HUES64 (cell line): ENCODE results near the gene VASH2.

Experiments
- H3K27ac ChIP-seq: 2 replicates; pipeline ENCODE4 v1.7.0; 2013; ENCODE audit warnings: low read depth, low read length, inconsistent platforms
- H3K27me3 ChIP-seq: 2 replicates; pipeline ENCODE4 v1.6.1; 2013; ENCODE audit warnings: mild to moderate bottlenecking, low read length; ENCODE audit not compliant: insufficient read depth
- H3K36me3 ChIP-seq: 2 replicates; pipeline ENCODE4 v1.6.1; 2013; ENCODE audit warnings: mild to moderate bottlenecking, low read length; ENCODE audit not compliant: insufficient read depth
- H3K4me1 ChIP-seq: 2 replicates; pipeline ENCODE4 v1.6.1; 2013; ENCODE audit warnings: mild to moderate bottlenecking, low read length, moderate library complexity; ENCODE audit not compliant: insufficient read depth
- H3K4me3 ChIP-seq: 2 replicates; pipeline ENCODE4 v1.5.1; 2013; ENCODE audit warnings: mild to moderate bottlenecking, low read length, moderate library complexity
- H3K9ac ChIP-seq: 2 replicates; pipeline ENCODE4 v1.6.1; 2013; ENCODE audit warnings: mild to moderate bottlenecking, low read depth, low read length
- H3K9me3 ChIP-seq: 2 replicates; pipeline ENCODE4 v1.6.1; 2013; ENCODE audit warnings: low read depth, low read length; ENCODE audit not compliant: insufficient read depth
- WGBS: fragments of 150-250, 120-280 bp; methylation state at CpG from one replicate; pipeline ENCODE4 v1.1.7; 2013; ENCODE audit warnings: missing lambda C conversion rate; 5-methylcytosine and 5-hydroxymethylcytosine counted together

VASH2 gene

GRCh38 chr1:212945463-212946160 is 4.7 kb upstream of the VASH2 start:
- Histone ChIP-seq H3K36me3 (no peaks in the 10 kb centered on the region), H3K9ac (no peak overlapping the region), H3K4me3 (no peak overlapping the region), H3K4me1 (peaks cover 11% of the 10 kb centered on the region), H3K27ac (no peak overlapping the region), H3K27me3 (peaks cover 8% of the 10 kb centered on the region), H3K9me3 (no peaks in the 10 kb centered on the region)
- 90% methylated on average over 4 of the region's 4 CpGs for WGBS

- Histone ChIP-seq H3K4me3 (no peak overlapping the region), H3K36me3 (peaks cover 4% of the 10 kb centered on the region; the same call in 1 of the 2 replicates), H3K27me3 (peaks cover 11% of the 10 kb centered on the region), H3K27ac (no peak overlapping the region), H3K9me3 (no peaks in the 10 kb centered on the region), H3K4me1 (peaks cover 11% of the 10 kb centered on the region), H3K9ac (no peak overlapping the region)
Observed at GRCh38 chr1:212946872-212947271, 3.5 kb upstream of the VASH2 start.

- H3K27ac ChIP-seq, result no peak overlapping the region
- H3K9ac ChIP-seq, result peak overlapping the region; percentile 24; the same call in 1 of the 2 replicates
- peak overlapping the region; percentile 96 for H3K4me3 ChIP-seq
- WGBS, result 80% methylated on average over 2 of the region's 2 CpGs
- peaks cover 23% of the 10 kb centered on the region for H3K4me1 ChIP-seq
- H3K36me3 ChIP-seq, result peaks cover 33% of the 10 kb centered on the region
- no peaks in the 10 kb centered on the region for H3K9me3 ChIP-seq
- H3K27me3 ChIP-seq, result peaks cover 11% of the 10 kb centered on the region
Observed at GRCh38 chr1:212949771-212950170, 570 bp upstream of the VASH2 start.

GRCh38 chr1:212951126-212951946 is 995 bp downstream of the VASH2 start:
- 1% methylated on average over 71 of the region's 72 CpGs for WGBS
- H3K9ac ChIP-seq, result peak overlapping the region; percentile 81
- H3K36me3 ChIP-seq, result peaks cover 49% of the 10 kb centered on the region
- peak overlapping the region; percentile 96 for H3K4me3 ChIP-seq
- peaks cover 11% of the 10 kb centered on the region for H3K27me3 ChIP-seq
- peaks cover 25% of the 10 kb centered on the region for H3K4me1 ChIP-seq
- peak overlapping the region; percentile 56; the same call in 1 of the 2 replicates for H3K27ac ChIP-seq
- no peaks in the 10 kb centered on the region for H3K9me3 ChIP-seq

- Histone ChIP-seq H3K27ac (0 out of 2 replicates have a peak overlapping the region, but pooled peaks have one; percentile 20), H3K9me3 (no peaks in the 10 kb centered on the region), H3K36me3 (peaks cover 56% of the 10 kb centered on the region), H3K9ac (peak overlapping the region; percentile 81), H3K4me3 (peak overlapping the region; percentile 96), H3K4me1 (peaks cover 23% of the 10 kb centered on the region; the same call in 1 of the 2 replicates), H3K27me3 (peaks cover 11% of the 10 kb centered on the region)
- 18% methylated on average over 3 of the region's 4 CpGs for WGBS
Observed at GRCh38 chr1:212951947-212952640, 1.8 kb downstream of the VASH2 start.

GRCh38 chr1:212952641-212952976 is 2.3 kb downstream of the VASH2 start:
- Histone ChIP-seq H3K36me3 (peaks cover 61% of the 10 kb centered on the region), H3K9ac (peak overlapping the region; percentile 81; the same call in 1 of the 2 replicates), H3K4me1 (peaks cover 23% of the 10 kb centered on the region; the same call in 1 of the 2 replicates), H3K27ac (no peak overlapping the region), H3K27me3 (peaks cover 11% of the 10 kb centered on the region), H3K9me3 (no peaks in the 10 kb centered on the region), H3K4me3 (peak overlapping the region; percentile 96)
- WGBS, result 54% methylated on average over 8 of the region's 8 CpGs

- Histone ChIP-seq H3K27ac (peak overlapping the region; percentile 9; the same call in 1 of the 2 replicates), H3K4me1 (peaks cover 27% of the 10 kb centered on the region; the same call in 1 of the 2 replicates), H3K36me3 (peaks cover 68% of the 10 kb centered on the region), H3K27me3 (peaks cover 11% of the 10 kb centered on the region), H3K9ac (no peak overlapping the region), H3K4me3 (peak overlapping the region; percentile 96), H3K9me3 (no peaks in the 10 kb centered on the region)
- 76% methylated on average over 3 of the region's 3 CpGs for WGBS
Observed at GRCh38 chr1:212953321-212953720, 3.0 kb downstream of the VASH2 start.

GRCh38 chr1:212954514-212954913 is 4.2 kb downstream of the VASH2 start:
- Histone ChIP-seq H3K36me3 (peaks cover 80% of the 10 kb centered on the region), H3K4me1 (peaks cover 27% of the 10 kb centered on the region; the same call in 1 of the 2 replicates), H3K27me3 (peaks cover 7% of the 10 kb centered on the region; the same call in 1 of the 2 replicates), H3K4me3 (no peak overlapping the region), H3K27ac (no peak overlapping the region), H3K9ac (no peak overlapping the region), H3K9me3 (no peaks in the 10 kb centered on the region)
- 93% methylated on average over 6 of the region's 6 CpGs for WGBS

- H3K27me3 ChIP-seq, result 0 out of 2 replicates have a peak, but pooled peaks cover 3% of the 10 kb centered on the region
- WGBS, result 88% methylated on average over 3 of the region's 3 CpGs
- H3K4me3 ChIP-seq, result no peak overlapping the region
- H3K36me3 ChIP-seq, result peaks cover 86% of the 10 kb centered on the region
- H3K27ac ChIP-seq, result peak overlapping the region; percentile 46; the same call in 1 of the 2 replicates
- no peak overlapping the region for H3K9ac ChIP-seq
- no peaks in the 10 kb centered on the region for H3K9me3 ChIP-seq
- peaks cover 22% of the 10 kb centered on the region; the same call in 1 of the 2 replicates for H3K4me1 ChIP-seq
Observed at GRCh38 chr1:212955098-212955497, 4.8 kb downstream of the VASH2 start.

GRCh38 chr1:212955961-212956620 is 5.8 kb downstream of the VASH2 start:
- H3K4me3 ChIP-seq, result no peak overlapping the region
- no peak overlapping the region for H3K9ac ChIP-seq
- peak overlapping the region; percentile 46; the same call in 1 of the 2 replicates for H3K27ac ChIP-seq
- H3K9me3 ChIP-seq, result no peaks in the 10 kb centered on the region
- 89% methylated on average over 8 of the region's 8 CpGs for WGBS
- H3K27me3 ChIP-seq, result 0 out of 2 replicates have a peak, but pooled peaks cover 3% of the 10 kb centered on the region
- peaks cover 22% of the 10 kb centered on the region; the same call in 1 of the 2 replicates for H3K4me1 ChIP-seq
- peaks cover 96% of the 10 kb centered on the region for H3K36me3 ChIP-seq
